ENCODE data around the gene EXOSC5. TPM values are rescaled to one million over a fixed set of nuclear protein-coding genes. Genes with fewer than 3 reads are reported as not detected.

Gene EXOSC5
- total RNA-seq: 10 to 100 TPM; 10.6 to 17.8 (median 13.6) TPM
- 10 to 100 TPM; 17.1 to 43.8 TPM for polyA plus RNA-seq
- long read RNA-seq, donor 1, transcript EXOSC5-201 (6 exons, 1,118 nt): major isoform, 7 of 7 reads
- long read RNA-seq, donor 1, partial matches to known transcripts: 0 of 7 reads
- long read RNA-seq, donor 1, other reads (novel, unspliced or antisense): 0 of 7 reads
- long read RNA-seq, donor 2, transcript EXOSC5-201 (6 exons, 1,118 nt): major isoform, 9 of 10 reads
- long read RNA-seq, donor 2, partial matches to known transcripts: 1 of 10 reads
- long read RNA-seq, donor 2, other reads (novel, unspliced or antisense): 0 of 10 reads
- long read RNA-seq, donor 3, transcript EXOSC5-201 (6 exons, 1,118 nt): major isoform, 6 of 6 reads
- long read RNA-seq, donor 3, partial matches to known transcripts: 0 of 6 reads
- long read RNA-seq, donor 3, other reads (novel, unspliced or antisense): 0 of 6 reads

DNA sequence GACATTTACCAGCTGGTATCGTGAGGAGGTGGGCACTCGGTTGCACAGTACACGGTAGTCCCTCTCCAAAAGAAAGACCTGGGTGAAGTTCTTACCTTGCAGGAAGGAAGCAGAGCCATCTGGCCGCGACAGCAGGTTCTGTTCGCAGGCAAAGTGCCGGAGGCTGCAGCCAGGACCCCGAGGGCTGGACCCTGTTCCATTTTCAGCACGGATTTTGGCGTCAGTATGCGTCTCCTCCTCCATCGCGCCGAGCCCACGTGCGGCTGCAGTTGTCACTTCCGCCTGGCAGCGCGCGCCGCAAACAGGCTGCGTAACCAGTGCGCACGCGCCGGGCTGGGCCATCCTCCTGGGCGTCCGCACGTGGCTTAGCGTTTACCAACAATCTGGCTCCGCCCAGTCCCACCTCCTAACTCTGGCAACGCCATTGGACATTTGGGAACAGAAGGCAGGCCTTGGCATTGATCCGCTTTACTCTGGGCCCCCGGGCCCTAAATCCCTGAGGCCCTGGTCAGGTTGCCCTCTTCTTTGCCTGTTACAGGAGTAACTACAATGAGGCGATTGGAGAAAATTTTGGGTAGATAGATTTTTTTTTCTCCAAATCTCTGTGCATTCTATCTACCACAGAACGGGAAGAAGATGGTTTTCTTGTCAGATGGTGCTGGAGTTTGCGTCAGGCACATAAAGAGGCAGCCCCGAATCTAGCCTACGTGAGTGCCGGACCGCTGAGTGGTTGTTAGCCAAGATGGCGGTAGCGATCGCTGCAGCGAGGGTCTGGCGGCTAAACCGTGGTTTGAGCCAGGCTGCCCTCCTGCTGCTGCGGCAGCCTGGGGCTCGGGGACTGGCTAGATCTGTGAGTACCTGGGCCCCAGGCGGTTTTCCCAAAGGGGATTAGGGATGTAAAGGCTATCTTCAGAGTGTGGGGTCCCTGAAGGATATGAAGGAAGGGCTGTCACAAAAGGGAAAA, at the start of gene EXOSC5, which contains the start of gene BCKDHA:
EXOSC5 (minus strand) TSS at position 274 of the 964 bp plus-strand sequence; CDS start at position 243, 31 bp downstream.
BCKDHA (plus strand) TSS at position 733 of the 964 bp plus-strand sequence; CDS start at position 743, 10 bp downstream.
- intact Hi-C loops (cut with DNase I): loop anchor here in 6 of 10 donors (1.0 to 5.0 kb wide), 5 partner anchors 33 to 45 kb away; partner anchors contain the start of genes DMAC2 (in 3 of the 6), B9D2 (in 1 of the 6) and ERICH4 (in 1 of the 6)
- peak; percentile 99 to 100 for DNase-seq
- Histone ChIP-seq H3K4me3 (peak within 1 kb of the TSS; percentile 58 to 96 (median 88)), H3K27ac (peak within 1 kb of the TSS; percentile 76 to 95 (median 92)), H3K9me3 (no peaks in the 10 kb centered on the region), H3K27me3 (no peaks in the 10 kb centered on the region), H3K4me1 (peaks cover 14 to 51% (median 36%) of the 10 kb centered on the region in 9 donors), H3K36me3 (peaks cover 0 to 13% (median 0%) of the 10 kb centered on the region in 9 donors)
- 1% methylated on average over 50 of the region's 50 CpGs for WGBS, 2 donors
- TF ChIP-seq, protein P1, sequence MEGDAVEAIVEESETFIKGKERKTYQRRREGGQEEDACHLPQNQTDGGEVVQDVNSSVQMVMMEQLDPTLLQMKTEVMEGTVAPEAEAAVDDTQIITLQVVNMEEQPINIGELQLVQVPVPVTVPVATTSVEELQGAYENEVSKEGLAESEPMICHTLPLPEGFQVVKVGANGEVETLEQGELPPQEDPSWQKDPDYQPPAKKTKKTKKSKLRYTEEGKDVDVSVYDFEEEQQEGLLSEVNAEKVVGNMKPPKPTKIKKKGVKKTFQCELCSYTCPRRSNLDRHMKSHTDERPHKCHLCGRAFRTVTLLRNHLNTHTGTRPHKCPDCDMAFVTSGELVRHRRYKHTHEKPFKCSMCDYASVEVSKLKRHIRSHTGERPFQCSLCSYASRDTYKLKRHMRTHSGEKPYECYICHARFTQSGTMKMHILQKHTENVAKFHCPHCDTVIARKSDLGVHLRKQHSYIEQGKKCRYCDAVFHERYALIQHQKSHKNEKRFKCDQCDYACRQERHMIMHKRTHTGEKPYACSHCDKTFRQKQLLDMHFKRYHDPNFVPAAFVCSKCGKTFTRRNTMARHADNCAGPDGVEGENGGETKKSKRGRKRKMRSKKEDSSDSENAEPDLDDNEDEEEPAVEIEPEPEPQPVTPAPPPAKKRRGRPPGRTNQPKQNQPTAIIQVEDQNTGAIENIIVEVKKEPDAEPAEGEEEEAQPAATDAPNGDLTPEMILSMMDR (IDR thresholded peaks at IDR 0.05): no peak
- ATAC-seq: peak; percentile 98 to 99 (median 99)

DNA sequence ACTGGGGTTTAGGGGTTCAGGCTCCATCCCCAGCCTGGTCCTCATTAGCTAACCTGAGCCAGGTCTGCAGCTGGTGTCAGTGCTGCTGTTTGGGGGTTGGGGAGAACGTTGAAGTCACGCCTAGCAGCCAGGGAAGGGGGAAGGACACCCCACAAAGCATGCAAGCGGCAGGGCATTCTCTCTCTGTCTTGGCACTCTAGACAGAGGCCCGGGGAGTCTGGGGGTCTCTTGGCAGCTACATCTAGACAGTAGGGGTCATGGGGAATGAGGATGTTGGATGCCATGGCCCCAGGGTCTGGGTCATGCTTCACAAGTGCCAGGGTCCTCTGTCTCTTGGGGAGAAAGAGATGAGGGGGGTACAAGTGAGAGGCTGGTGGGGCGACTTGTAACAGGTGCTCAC, 48.4 kb upstream of the EXOSC5 start:
- peaks cover 0 to 36% (median 11%) of the 10 kb centered on the region in 9 donors for H3K4me1 ChIP-seq
- ATAC-seq (no peak), DNase-seq (no peak)
- intact Hi-C loops (cut with DNase I): loop anchor here in 4 of 10 donors (5.0 kb wide), 3 partner anchors 37 to 127 kb away; no protein-coding TSS in a partner anchor
- peaks cover 0 to 16% (median 4%) of the 10 kb centered on the region in 7 donors for H3K27me3 ChIP-seq
- H3K9me3 ChIP-seq: no peaks in the 10 kb centered on the region
- TF ChIP-seq, protein P1 (IDR thresholded peaks at IDR 0.05): no peak
- WGBS, 2 donors: 61 to 67% methylated on average over 5 of the region's 5 CpGs
- no peak overlapping the region for H3K27ac ChIP-seq
- no peak overlapping the region for H3K4me3 ChIP-seq
- no peaks in the 10 kb centered on the region for H3K36me3 ChIP-seq

DNA sequence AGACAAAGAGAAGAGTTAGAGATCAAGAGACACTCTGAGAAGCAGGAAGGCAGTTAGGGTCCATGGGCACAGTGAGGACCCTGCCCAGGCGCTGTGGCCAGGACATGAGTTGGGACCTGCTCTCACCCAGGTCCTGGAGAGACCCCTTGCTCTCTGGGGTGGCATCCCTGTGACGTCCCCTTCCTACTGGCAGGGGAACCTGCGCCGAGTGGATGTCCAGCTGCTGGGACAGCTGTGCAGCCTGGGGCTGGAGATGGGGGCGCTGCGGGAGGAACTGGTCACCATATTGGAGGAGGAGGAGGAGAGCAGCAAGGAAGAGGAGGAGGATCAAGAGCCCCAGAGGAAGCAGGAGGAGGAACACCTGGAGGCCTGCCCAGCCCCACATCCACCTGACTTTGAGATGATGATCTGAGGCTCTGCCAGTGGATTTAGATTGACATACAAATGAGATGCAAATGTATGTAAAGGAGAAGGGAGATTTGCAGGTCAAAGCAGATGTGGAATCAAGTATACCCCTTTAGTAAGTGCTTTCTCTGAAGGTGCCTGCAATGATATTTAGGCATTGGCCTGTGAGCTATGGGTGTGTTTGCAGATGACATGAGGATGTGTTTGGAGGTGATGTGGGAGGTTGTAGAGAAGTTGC, 46.8 kb upstream of the EXOSC5 start:
- ATAC-seq: no peak
- H3K27ac ChIP-seq: peak overlapping the region in 1 of 10 donors; percentile 31
- intact Hi-C loops (cut with DNase I): loop anchor here in 2 of 10 donors (5.0 kb wide), 2 partner anchors 47 to 92 kb away; partner anchors contain the start of genes BCKDHA (in 1 of the 2), EXOSC5 (in 1 of the 2) and TGFB1 (in 1 of the 2)
- H3K36me3 ChIP-seq: no peaks in the 10 kb centered on the region
- H3K9me3 ChIP-seq: no peaks in the 10 kb centered on the region
- no peak overlapping the region for H3K4me3 ChIP-seq
- peaks cover 0 to 35% (median 15%) of the 10 kb centered on the region in 9 donors for H3K4me1 ChIP-seq
- 55 to 65% methylated on average over 6 of the region's 6 CpGs for WGBS, 2 donors
- no peak for DNase-seq
- TF ChIP-seq, protein P1 (IDR thresholded peaks at IDR 0.05): no peak
- H3K27me3 ChIP-seq: peaks cover 0 to 16% (median 4%) of the 10 kb centered on the region in 7 donors
